ENCODE data around the gene NCOA1.

DNA sequence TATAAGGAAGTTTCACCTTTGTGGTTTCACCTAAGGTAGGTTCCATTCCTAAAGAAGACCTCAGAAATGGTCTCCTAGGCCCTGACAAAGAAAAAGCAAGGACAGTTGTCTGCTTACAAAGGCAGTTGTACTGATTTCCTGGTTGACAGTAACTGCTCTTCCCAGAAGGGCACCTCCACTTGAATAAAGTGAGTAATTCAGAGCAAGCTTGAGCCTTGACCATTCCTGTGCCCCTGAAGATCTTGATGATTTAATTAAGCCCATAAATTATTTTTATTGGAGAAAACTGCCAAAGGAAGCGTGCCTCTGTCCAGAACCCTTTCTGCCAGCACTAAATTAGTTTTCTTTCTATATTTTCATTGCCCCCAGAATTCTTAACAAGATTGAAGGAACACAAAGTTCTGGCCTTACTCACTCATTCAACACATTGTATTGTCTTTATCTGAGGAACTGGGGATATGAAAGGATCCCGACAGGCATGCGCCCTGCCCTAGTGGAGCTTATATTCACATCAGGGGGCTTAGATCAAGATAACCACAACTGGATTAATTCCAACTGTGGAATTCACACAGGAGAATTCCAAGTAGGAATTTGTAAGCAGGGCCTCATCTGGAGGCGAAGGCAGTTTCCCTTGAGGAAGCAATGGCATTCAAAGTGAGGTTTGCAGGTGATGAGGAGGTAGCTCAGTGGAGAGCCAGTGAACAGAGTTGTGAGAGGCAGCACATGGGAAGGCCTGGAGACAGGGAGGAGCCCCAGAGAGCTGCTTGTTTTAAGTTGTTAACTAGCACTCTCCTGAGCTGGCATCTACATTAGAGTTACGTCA lies 280.9 kb downstream of the NCOA1 start:
- TF ChIP-seq, protein P1, sequence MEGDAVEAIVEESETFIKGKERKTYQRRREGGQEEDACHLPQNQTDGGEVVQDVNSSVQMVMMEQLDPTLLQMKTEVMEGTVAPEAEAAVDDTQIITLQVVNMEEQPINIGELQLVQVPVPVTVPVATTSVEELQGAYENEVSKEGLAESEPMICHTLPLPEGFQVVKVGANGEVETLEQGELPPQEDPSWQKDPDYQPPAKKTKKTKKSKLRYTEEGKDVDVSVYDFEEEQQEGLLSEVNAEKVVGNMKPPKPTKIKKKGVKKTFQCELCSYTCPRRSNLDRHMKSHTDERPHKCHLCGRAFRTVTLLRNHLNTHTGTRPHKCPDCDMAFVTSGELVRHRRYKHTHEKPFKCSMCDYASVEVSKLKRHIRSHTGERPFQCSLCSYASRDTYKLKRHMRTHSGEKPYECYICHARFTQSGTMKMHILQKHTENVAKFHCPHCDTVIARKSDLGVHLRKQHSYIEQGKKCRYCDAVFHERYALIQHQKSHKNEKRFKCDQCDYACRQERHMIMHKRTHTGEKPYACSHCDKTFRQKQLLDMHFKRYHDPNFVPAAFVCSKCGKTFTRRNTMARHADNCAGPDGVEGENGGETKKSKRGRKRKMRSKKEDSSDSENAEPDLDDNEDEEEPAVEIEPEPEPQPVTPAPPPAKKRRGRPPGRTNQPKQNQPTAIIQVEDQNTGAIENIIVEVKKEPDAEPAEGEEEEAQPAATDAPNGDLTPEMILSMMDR (IDR thresholded peaks at IDR 0.05): no peak
- TF ChIP-seq POLR2A (IDR thresholded peaks at IDR 0.05): no peak
- TF ChIP-seq POLR2AphosphoS5 (IDR thresholded peaks at IDR 0.05; ENCODE audit: insufficient read depth in 1 of 2, low read depth in 1 of 2): no peak

Data from vagina (tissue), 2 donors.